NCI-H1930 (cell line): ENCODE results near the gene LYPD5.

ENCODE experiments used
- DNase-seq, 2 experiments: peaks; one replicate each; lab custom pipeline; 2025; lab: John Stamatoyannopoulos, UW

LYPD5 gene

DNA sequence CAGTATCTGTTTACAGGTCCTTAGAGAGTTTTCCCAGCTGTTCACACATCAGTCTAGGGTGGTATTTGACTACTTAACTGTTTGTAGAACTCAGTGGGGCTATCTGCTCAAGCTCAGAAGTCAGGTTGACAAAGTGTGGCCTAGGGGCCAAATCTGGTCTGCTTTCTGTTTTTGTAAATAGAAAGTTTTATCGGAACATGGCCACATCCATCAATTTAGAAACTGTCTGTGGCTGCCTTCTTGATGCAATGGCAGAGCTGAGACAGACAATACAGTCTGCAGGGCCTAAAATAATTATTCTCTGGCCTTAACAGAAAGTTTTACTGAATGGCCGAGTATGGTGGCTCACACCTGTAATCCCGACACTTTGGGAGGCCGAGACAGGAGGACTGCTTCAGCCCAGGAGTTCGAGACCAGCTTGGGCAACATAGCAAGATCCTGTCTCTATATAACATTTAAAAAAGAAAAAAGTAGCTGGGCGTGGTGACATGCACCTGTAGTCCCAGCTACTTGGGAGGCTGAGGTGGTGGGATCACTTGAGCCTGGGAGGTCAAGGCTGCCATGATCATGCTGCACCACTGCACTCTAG lies 49.9 kb downstream of the LYPD5 start:
- DNase-seq, result no peak

- no peak for DNase-seq
Measured at GRCh38 chr19:43751466-43752220, 50.6 kb downstream of the LYPD5 start.

DNA sequence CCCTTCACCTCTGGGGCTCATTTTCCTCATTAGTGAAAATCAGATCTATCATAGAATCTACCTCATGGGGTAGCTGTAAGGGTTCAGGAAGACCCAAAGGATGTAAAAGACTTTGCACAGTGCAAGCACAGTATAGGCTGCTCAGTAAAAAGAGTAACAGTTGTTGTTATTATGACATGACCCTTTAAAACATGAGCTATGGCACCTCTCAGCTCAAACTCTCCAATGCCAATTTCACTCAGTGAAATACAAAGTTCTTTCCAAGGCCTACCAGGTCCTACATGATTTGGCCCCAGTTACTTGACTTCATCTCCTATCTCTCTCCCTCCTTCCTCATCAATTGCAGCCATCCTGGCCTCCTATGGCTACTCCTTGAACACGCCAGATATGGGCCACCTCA lies 52.3 kb downstream of the LYPD5 start:
- DNase-seq, result no peak

DNA sequence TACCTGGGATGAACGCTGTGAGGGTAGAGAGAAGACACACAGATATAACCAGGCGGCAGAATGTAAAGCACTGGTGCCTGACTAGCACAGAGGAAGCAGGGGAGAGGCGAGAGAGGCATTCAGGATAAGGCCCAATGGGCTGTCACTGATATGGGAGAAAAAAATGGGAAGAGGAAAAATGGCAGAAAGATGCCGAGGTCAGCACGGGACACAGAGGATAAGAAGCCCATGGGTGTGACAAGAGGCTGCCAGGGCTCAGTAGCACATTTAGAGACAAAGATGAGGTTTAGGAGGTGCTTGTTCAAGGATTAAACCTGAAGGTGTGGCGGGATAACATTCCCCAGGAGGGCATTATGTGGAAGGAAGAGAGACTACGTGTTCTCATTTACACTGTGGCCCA lies 53.1 kb downstream of the LYPD5 start:
- DNase-seq, result no peak

GRCh38 chr19:43748685-43749084 lies 53.6 kb downstream of the LYPD5 start:
- no peak for DNase-seq

GRCh38 chr19:43748205-43748594 lies 54.0 kb downstream of the LYPD5 start:
- no peak for DNase-seq

- no peak for DNase-seq
Measured at GRCh38 chr19:43747557-43748204, 54.6 kb downstream of the LYPD5 start.
